ENCODE measurements around the gene PLEKHO1.
"Not testable (repeated sequence)": the region's sequence is repeated elsewhere in the genome, so short reads cannot be mapped to it uniquely, and the experiment has no call there.

Gene PLEKHO1

DNA sequence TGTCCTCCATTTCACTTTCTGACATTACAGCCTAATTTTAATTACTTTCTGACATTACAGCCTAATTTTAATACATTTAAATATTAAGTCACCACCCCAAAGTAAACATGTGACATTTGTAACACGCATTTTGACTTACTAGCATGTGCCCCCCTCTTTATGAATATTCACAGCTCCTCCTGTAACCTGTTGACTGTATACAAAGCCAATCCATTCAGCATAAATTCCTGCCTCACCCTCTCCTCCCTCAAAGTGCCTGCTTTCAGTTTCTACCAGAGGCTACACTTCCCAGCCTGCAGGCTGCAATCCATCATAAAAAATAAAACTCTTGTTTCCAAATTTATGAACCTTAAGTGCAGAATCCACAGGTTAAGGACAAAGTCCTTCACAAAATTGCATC is 46.7 kb downstream of the PLEKHO1 start:
- Histone ChIP-seq H3K36me3 (ENCODE audit: control insufficient read depth in 1 of 2, insufficient read depth in 2 of 2, low read length in 2 of 2) (no peaks in the 10 kb centered on the region), H3K4me1 (ENCODE audit: control insufficient read depth in 1 of 2, insufficient read depth in 2 of 2, low read length in 2 of 2) (peaks cover 0 to 2% of the 10 kb centered on the region in 2 donors), H3K27me3 (ENCODE audit: low read depth, low read length) (no peaks in the 10 kb centered on the region), H3K9me3 (ENCODE audit: control insufficient read depth in 1 of 2, low read length in 2 of 2) (no peaks in the 10 kb centered on the region), H3K4me3 (ENCODE audit: low read depth in 1 of 2, low read length in 2 of 2) (no peak overlapping the region), H3K27ac (ENCODE audit: low read length) (no peak overlapping the region)

DNA sequence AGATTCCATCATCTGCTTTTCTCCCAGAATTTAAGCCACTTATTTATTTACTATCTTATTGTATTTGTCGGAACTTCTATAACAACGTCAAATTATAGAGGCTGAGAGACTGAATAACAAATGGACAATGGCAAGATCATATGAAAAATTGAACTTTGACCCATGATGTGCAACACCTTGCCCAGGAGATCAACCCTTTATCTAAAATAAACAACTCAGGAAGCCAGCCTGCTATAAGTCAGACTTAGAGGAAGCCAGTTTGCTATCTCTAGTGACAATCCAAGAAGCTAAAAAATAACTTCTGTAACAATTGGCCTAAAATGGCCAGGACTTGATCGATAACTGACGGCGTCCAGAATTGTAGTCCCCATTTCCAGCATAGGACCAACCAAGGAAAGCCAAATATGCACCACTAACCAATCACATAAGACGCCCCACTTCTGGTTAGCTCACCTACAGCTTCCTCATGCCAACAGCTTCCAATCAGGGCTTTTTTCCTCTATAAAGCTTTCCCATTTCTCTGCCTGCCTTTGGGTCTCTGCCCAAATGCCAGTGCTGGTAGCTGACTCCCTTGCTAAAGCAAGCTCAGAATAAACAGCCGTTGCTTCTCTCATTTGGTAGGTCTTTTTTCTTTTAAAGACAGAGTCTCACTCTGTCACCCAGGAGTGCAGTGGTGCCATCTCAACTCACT is 57.7 kb downstream of the PLEKHO1 start:
- Histone ChIP-seq H3K36me3 (ENCODE audit: control insufficient read depth in 1 of 2, insufficient read depth in 2 of 2, low read length in 2 of 2) (no peaks in the 10 kb centered on the region), H3K4me1 (ENCODE audit: control insufficient read depth in 1 of 2, insufficient read depth in 2 of 2, low read length in 2 of 2) (no peaks in the 10 kb centered on the region), H3K27ac (ENCODE audit: low read length) (no peak overlapping the region), H3K27me3 (ENCODE audit: low read depth, low read length) (no peaks in the 10 kb centered on the region), H3K4me3 (ENCODE audit: low read depth in 1 of 2, low read length in 2 of 2) (no peak overlapping the region), H3K9me3 (ENCODE audit: control insufficient read depth in 1 of 2, low read length in 2 of 2) (no peaks in the 10 kb centered on the region)

DNA sequence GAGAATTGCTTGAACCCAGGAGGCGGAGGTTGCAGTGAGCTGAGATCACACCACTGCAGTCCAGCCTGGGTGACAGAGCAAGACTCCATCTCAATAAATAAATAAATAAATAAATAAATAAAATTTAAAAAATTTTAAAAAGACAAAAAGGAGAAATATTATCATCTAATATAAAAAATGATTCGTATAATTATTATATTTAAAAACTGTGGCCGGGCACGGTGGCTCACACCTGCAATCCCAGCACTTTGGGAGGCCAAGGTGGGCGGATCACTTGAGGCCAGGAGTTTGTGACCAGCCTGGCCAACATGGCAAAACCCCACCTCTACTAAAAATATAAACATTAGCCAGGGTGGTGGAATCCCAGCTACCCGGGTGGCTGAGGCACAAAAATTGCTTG is 58.7 kb downstream of the PLEKHO1 start:
- H3K4me3 ChIP-seq (ENCODE audit: low read depth in 1 of 2, low read length in 2 of 2); H3K27ac ChIP-seq (ENCODE audit: low read length); H3K4me1 ChIP-seq (ENCODE audit: control insufficient read depth in 1 of 2, insufficient read depth in 2 of 2, low read length in 2 of 2); H3K36me3 ChIP-seq (ENCODE audit: control insufficient read depth in 1 of 2, insufficient read depth in 2 of 2, low read length in 2 of 2); H3K9me3 ChIP-seq (ENCODE audit: control insufficient read depth in 1 of 2, low read length in 2 of 2); H3K27me3 ChIP-seq (ENCODE audit: low read depth, low read length): not testable (repeated sequence)

Measured in muscle layer of duodenum (tissue), 2 donors.